Skeletal muscle cell (primary cell): Measurements from ENCODE around the gene RBM47.
A peak's percentile ranks its signal among the peaks of the same experiment; 100 is the strongest.

Source experiments
- DNase-seq: peaks from one replicate; pipeline ENCODE4 v3.0.0-alpha.2; 2010; ENCODE audit warnings: low read depth
- H3K4me3 ChIP-seq: 2 replicates; pipeline ENCODE4 v1.5.1; 2011; ENCODE audit warnings: low read depth, mild to moderate bottlenecking, control low read depth, low read length, moderate library complexity

RBM47 gene

GRCh38 chr4:40594261-40595178 lies 35.1 kb downstream of the RBM47 start:
- no peak overlapping the region for H3K4me3 ChIP-seq
- no peak for DNase-seq

- H3K4me3 ChIP-seq: no peak overlapping the region
- DNase-seq: no peak
These were observed 37.6 kb downstream of the RBM47 start for GRCh38 chr4:40592034-40592433.

GRCh38 chr4:40587826-40588225 lies 41.8 kb downstream of the RBM47 start:
- H3K4me3 ChIP-seq: no peak overlapping the region
- peak; percentile 53 for DNase-seq

- no peak for DNase-seq
These were observed 42.3 kb downstream of the RBM47 start for GRCh38 chr4:40587351-40587750.

GRCh38 chr4:40586729-40587128 lies 42.9 kb downstream of the RBM47 start:
- no peak overlapping the region for H3K4me3 ChIP-seq
- no peak for DNase-seq

More at GRCh38 chr4:40587351-40587750, 42.3 kb downstream of the RBM47 start:
- no peak overlapping the region for H3K4me3 ChIP-seq

GRCh38 chr4:40586034-40586433 lies 43.6 kb downstream of the RBM47 start:
- DNase-seq: no peak
- H3K4me3 ChIP-seq: no peak overlapping the region

- H3K4me3 ChIP-seq: no peak overlapping the region
- no peak for DNase-seq
These were observed 44.4 kb downstream of the RBM47 start for GRCh38 chr4:40585201-40585799.

GRCh38 chr4:40584517-40585141 lies 45.0 kb downstream of the RBM47 start:
- no peak for DNase-seq
- no peak overlapping the region for H3K4me3 ChIP-seq

GRCh38 chr4:40583850-40584439 lies 45.7 kb downstream of the RBM47 start:
- no peak for DNase-seq
- H3K4me3 ChIP-seq: no peak overlapping the region

- no peak overlapping the region for H3K4me3 ChIP-seq
- DNase-seq: no peak
These were observed 47.3 kb downstream of the RBM47 start for GRCh38 chr4:40582413-40582812.

- no peak overlapping the region for H3K4me3 ChIP-seq
- DNase-seq: no peak
These were observed 48.2 kb downstream of the RBM47 start for GRCh38 chr4:40581254-40582140.

- no peak overlapping the region for H3K4me3 ChIP-seq
- no peak for DNase-seq
These were observed 49.7 kb downstream of the RBM47 start for GRCh38 chr4:40579983-40580382.

GRCh38 chr4:40577588-40578253 lies 51.9 kb downstream of the RBM47 start:
- DNase-seq: no peak
- H3K4me3 ChIP-seq: no peak overlapping the region

- no peak overlapping the region for H3K4me3 ChIP-seq
- DNase-seq: no peak
These were observed 52.8 kb downstream of the RBM47 start for GRCh38 chr4:40576651-40577480.

- H3K4me3 ChIP-seq: no peak overlapping the region
- DNase-seq: no peak
These were observed 53.8 kb downstream of the RBM47 start for GRCh38 chr4:40575846-40576245.

- no peak overlapping the region for H3K4me3 ChIP-seq
- DNase-seq: no peak
These were observed 55.9 kb downstream of the RBM47 start for GRCh38 chr4:40573593-40574311.

GRCh38 chr4:40572692-40573310 lies 56.9 kb downstream of the RBM47 start:
- no peak for DNase-seq
- no peak overlapping the region for H3K4me3 ChIP-seq
